HepG2 (cell line): ENCODE data around the gene CDH23. TPM values are rescaled to one million over a fixed set of nuclear protein-coding genes. Genes with fewer than 3 reads are reported as not detected.

Source experiments
- ATAC-seq: fragments of 200-7000 bp; cut with Tn5 transposase; 3 replicates; pipeline ENCODE4 v1.9.1; 2020; ENCODE audit warnings: mild to moderate bottlenecking, moderate library complexity
- BruUV-seq: library from RNA; stranded (reverse); fragments of 400-500 nt; replicated peaks from 2 replicates; lab custom pipeline; 2021; lab: Mats Ljungman, UMichigan
- CTCF ChIA-PET: fragments of 300-600 bp; formaldehyde crosslinking; extraction: SDS; loops from one replicate; lab custom pipeline; 2021; ENCODE audit warnings: low total read pairs, inconsistent platforms, low intra/inter-chr PET ratio; lab: Yijun Ruan, JAX
- POLR2A ChIA-PET: fragments of 350-600 bp; sonication (Branson Sonifier 250); formaldehyde crosslinking; loops from one replicate; lab custom pipeline; 2020; ENCODE audit warnings: antibody characterized with exemption, inconsistent platforms; lab: Yijun Ruan, JAX
- DNase-seq: peaks from one replicate; pipeline ENCODE4 v3.0.0-alpha.2; 2015; ENCODE audit warnings: low spot score
- FAIRE-seq: peaks from 3 replicates; lab custom pipeline; 2011; peaks lifted over from hg19 to GRCh38; lab: Jason Lieb, UNC
- H2AFZ ChIP-seq: one replicate; pipeline ENCODE4 v1.6.1; 2011; ENCODE audit warnings: low read length, inconsistent platforms
- H3K27ac ChIP-seq: fragments of 300-600 bp; 3 replicates; pipeline ENCODE4 v1.8.0; 2011; ENCODE audit warnings: mixed run types, mild to moderate bottlenecking, mixed read lengths, low read length, inconsistent platforms; ENCODE audit not compliant: insufficient read depth; ENCODE audit errors: extremely low read length
- H3K27me3 ChIP-seq, 2 experiments: fragments of 200-600 bp in 1 of 2; 2 replicates in 1 of 2; 3 replicates in 1 of 2; pipeline versions ENCODE4 v1.6.0 to v1.8.0; 2011; ENCODE audit warnings: low read length in 2 of 2, mild to moderate bottlenecking in 2 of 2, moderate library complexity in 2 of 2, inconsistent platforms in 1 of 2; ENCODE audit not compliant: insufficient read depth in 2 of 2, control insufficient read depth in 1 of 2
- H3K36me3 ChIP-seq, 2 experiments: fragments of 200-600 bp in 1 of 2; replicated peaks in 1 of 2; 2 replicates in 1 of 2; 3 replicates in 1 of 2; pipeline versions ENCODE4 v1.5.1 to v1.8.0; 2011; ENCODE audit warnings: low read length in 2 of 2, inconsistent platforms in 1 of 2; ENCODE audit not compliant: insufficient read depth in 2 of 2, control insufficient read depth in 1 of 2
- H3K4me1 ChIP-seq: 2 replicates; pipeline ENCODE4 v1.5.1; 2012; ENCODE audit warnings: low read length, inconsistent platforms; ENCODE audit not compliant: insufficient read depth
- H3K4me2 ChIP-seq: 2 replicates; pipeline ENCODE4 v1.6.0; 2011; ENCODE audit warnings: low read depth, low read length, inconsistent platforms
- H3K4me3 ChIP-seq, 3 experiments: fragments of 200-600 bp in 1 of 3; sonication (generic), shearing (Covaris generic) in 1 of 3; replicated peaks in 1 of 3; 2 replicates each; pipeline ENCODE4 v1.5.1; 2011 to 2016; ENCODE audit warnings: low read length in 3 of 3, inconsistent platforms in 2 of 3, low read depth in 2 of 3, mild to moderate bottlenecking in 2 of 3, control low read depth in 1 of 3, mixed read lengths in 1 of 3; ENCODE audit not compliant: insufficient read depth in 1 of 3
- H3K79me2 ChIP-seq: one replicate; pipeline ENCODE4 v1.6.1; 2011; ENCODE audit warnings: low read length, inconsistent platforms; ENCODE audit not compliant: insufficient read depth
- H3K9ac ChIP-seq: 2 replicates; pipeline ENCODE4 v1.6.0; 2011; ENCODE audit warnings: mild to moderate bottlenecking, low read depth, low read length, inconsistent platforms; ENCODE audit not compliant: insufficient read depth
- H3K9me3 ChIP-seq: 2 replicates; pipeline ENCODE4 v1.5.1; 2012; ENCODE audit warnings: mild to moderate bottlenecking, low read length
- H4K20me1 ChIP-seq: 2 replicates; pipeline ENCODE4 v1.6.0; 2011; ENCODE audit warnings: inconsistent platforms, mild to moderate bottlenecking, low read length, moderate library complexity; ENCODE audit not compliant: insufficient read depth
- BRCA1 ChIP-seq: sonication (generic); formaldehyde crosslinking; IDR thresholded peaks from 2 replicates; pipeline ENCODE4 v1.4.0; 2020; ENCODE audit warnings: missing genetic modification reagents
- FOXA3 ChIP-seq: IDR thresholded peaks from 2 replicates; pipeline ENCODE4 v1.6.1; 2016; ENCODE audit warnings: missing genetic modification reagents, missing compliant biosample characterization
- HDAC1 ChIP-seq: sonication (generic); formaldehyde crosslinking; IDR thresholded peaks from 2 replicates; pipeline ENCODE4 v1.5.1; 2020; ENCODE audit warnings: mild to moderate bottlenecking, missing genetic modification reagents
- HIVEP1 ChIP-seq: sonication (generic); formaldehyde crosslinking; IDR thresholded peaks from 2 replicates; pipeline ENCODE4 v1.4.0; 2020; ENCODE audit warnings: mild to moderate bottlenecking, missing genetic modification reagents
- HNRNPUL1 ChIP-seq: fragments of 200-400 bp; formaldehyde crosslinking; IDR thresholded peaks from 2 replicates; pipeline ENCODE4 v1.6.1; 2017; ENCODE audit warnings: low read depth, mild to moderate bottlenecking, low read length, moderate library complexity
- NR2F6 ChIP-seq, 2 experiments: IDR thresholded peaks; 2 replicates each; pipeline ENCODE4 v1.6.1; 2016; ENCODE audit warnings: antibody characterized with exemption in 1 of 2, mild to moderate bottlenecking in 1 of 2
- POLR2A ChIP-seq, 2 experiments: IDR thresholded peaks; 2 replicates each; pipeline ENCODE4 v1.6.1; 2011; ENCODE audit warnings: low read depth in 2 of 2, low read length in 2 of 2, mild to moderate bottlenecking in 1 of 2, moderate library complexity in 1 of 2; ENCODE audit not compliant: insufficient read depth in 1 of 2
- RBM39 ChIP-seq: fragments of 200-400 bp; formaldehyde crosslinking; IDR thresholded peaks from one replicate; pipeline ENCODE4 v1.6.1; 2018; ENCODE audit warnings: antibody characterized with exemption, mild to moderate bottlenecking, low read depth, low read length; ENCODE audit not compliant: poor library complexity, severe bottlenecking
- TCF12 ChIP-seq, 2 experiments: fragments of 450-650 bp in 1 of 2; sonication (generic) in 1 of 2; formaldehyde crosslinking in 1 of 2; IDR thresholded peaks; 2 replicates each; pipeline versions ENCODE4 v1.6.1 to v1.8.0; 2017 to 2022; ENCODE audit warnings: antibody characterized with exemption in 1 of 2, mild to moderate bottlenecking in 1 of 2, missing genetic modification reagents in 1 of 2, moderate library complexity in 1 of 2
- ZMAT3 ChIP-seq: sonication (generic); formaldehyde crosslinking; conservative IDR thresholded peaks from 2 replicates; pipeline ENCODE4 v1.7.0; 2021; ENCODE audit warnings: missing genetic modification reagents
- ZNF543 ChIP-seq: sonication (generic); formaldehyde crosslinking; IDR thresholded peaks from 2 replicates; pipeline ENCODE4 v1.4.0; 2020; ENCODE audit warnings: mild to moderate bottlenecking, missing genetic modification reagents
- ZNF7 ChIP-seq: IDR thresholded peaks from 2 replicates; pipeline ENCODE4 v1.6.1; 2016; ENCODE audit warnings: missing biosample characterization, missing genetic modification reagents
- ZNF768 ChIP-seq: sonication (generic); formaldehyde crosslinking; IDR thresholded peaks from 2 replicates; pipeline ENCODE4 v1.4.0; 2020; ENCODE audit warnings: missing genetic modification reagents
- WGBS: methylation state at CpG from one replicate; pipeline ENCODE4 v1.1.6; 2017; ENCODE audit warnings: low lambda C conversion rate; 5-methylcytosine and 5-hydroxymethylcytosine counted together
- in situ Hi-C: cut with HindIII; loops from 2 replicates; pipeline ENCODE4 v1.10.0; 2017; ENCODE audit warnings: low pct_unique_long_range_greater_than_20kb; ENCODE audit not compliant: extremely low pct_ligation_motif_present
- intact Hi-C: fragments of 100-400 bp; cut with micrococcal nuclease; formaldehyde crosslinking; loops from one replicate; pipeline ENCODE4 v1.10.0; 2022; ENCODE audit not compliant: unreplicated experiment
- polyA plus RNA-seq, 8 experiments: library from polyadenylated mRNA; depleted of rRNA in 3 of 8; stranded (reverse) in 7 of 8; unstranded in 1 of 8; fragments of >200 nt; fragmentation: Illumina TruSeq in 4 of 8; extraction: Trizol in 4 of 8; gene quantifications; 2 replicates each; pipeline versions ENCODE4 v1.2.1 to v1.2.3, GENCODE V29; 2011 to 2016; ENCODE audit warnings: low read depth in 4 of 8, missing spikeins in 1 of 8, mixed read lengths in 1 of 8; ENCODE audit not compliant: insufficient read depth in 1 of 8
- total RNA-seq, 5 experiments: library from RNA; depleted of rRNA; stranded (reverse); fragments of >200 nt; fragmentation: Illumina TruSeq; extraction: Trizol; gene quantifications; 2 replicates each; pipeline ENCODE4 v1.2.3, GENCODE V29; 2016; ENCODE audit warnings: low read depth in 1 of 5
- TF ChIP-seq, protein P1 (sequence below): sonication (generic); formaldehyde crosslinking; conservative IDR thresholded peaks from 2 replicates; pipeline ENCODE4 v1.8.0; 2022; ENCODE audit warnings: missing genetic modification reagents
- TF ChIP-seq, protein P2 (sequence below): sonication (generic); formaldehyde crosslinking; IDR thresholded peaks from 2 replicates; pipeline ENCODE4 v1.8.1; 2023; ENCODE audit warnings: mild to moderate bottlenecking, moderate library complexity, missing genetic modification reagents

CDH23 gene
- total and polyA plus RNA-seq, 2 of the 13 experiments (the other 11 are each of a cell fraction or from before 2014, with no cell fraction given), result 0.13 TPM; not detected in 1

DNA sequence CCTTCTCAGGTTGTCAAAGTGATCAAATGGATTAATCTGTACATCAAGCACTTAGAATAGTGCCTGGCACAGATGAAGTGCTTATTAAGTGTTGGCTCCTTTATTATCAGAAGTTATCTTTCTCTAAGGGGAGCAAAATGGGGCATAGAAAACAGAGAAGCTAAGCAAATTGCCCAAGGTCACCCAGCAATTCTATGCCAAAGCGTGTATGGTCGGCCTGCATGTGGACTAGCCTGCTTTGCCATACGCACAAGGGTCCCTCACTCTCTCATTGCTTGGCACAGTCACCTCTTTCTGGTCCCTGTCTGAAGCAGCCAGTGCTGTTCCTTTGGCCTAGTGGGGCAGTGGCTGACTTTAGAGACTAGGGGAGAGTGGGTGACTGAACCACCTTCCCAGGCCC, 45.3 kb downstream of the CDH23 start:
- H3K9ac ChIP-seq, result no peak overlapping the region

DNA sequence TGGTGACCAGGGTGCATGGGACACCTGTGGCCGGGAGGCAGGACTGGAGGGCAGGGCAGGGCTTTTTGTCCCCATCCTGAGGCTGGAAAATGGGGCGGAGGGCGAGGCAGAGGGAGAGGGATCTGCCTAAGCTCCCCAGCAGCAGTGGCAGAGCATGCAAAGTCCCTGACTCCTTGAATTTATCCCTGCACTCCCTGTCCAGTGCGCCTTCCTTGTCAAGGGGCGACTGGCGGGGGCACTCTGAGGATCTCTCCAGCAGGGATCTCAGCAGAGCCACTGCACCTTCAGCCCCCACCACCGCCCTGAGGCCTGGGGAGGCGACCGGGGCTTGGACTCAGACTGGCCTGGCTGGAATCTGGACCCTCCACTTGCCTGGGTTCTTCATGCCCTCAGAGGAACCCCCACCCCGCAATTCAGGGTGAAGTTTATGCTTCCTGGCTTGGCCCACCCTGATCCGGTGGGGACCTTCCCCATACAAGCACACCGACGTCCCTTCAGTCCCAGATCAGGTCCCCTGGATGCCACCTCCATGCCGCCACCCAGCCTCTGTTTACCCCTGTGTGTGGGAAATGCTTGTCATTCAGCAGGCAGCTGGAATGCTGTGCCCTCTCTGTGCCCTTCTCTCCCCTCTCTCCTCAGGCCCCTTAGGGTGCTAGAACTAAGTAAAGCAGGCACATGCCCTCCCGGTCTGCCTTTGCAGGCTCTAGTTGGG, 46.3 kb downstream of the CDH23 start:
- intact Hi-C loops, result no loop called here
- no peak for DNase-seq
- Histone ChIP-seq H3K9ac (no peak overlapping the region), H3K27ac (no peak overlapping the region), H3K4me3 (no peak overlapping the region), H4K20me1 (no peaks in the 10 kb centered on the region), H3K36me3 (no peaks in the 10 kb centered on the region), H2AFZ (no peak overlapping the region), H3K4me2 (no peak overlapping the region), H3K79me2 (no peaks in the 10 kb centered on the region), H3K9me3 (no peaks in the 10 kb centered on the region), H3K4me1 (no peaks in the 10 kb centered on the region), H3K27me3 (peaks cover 5 to 43% of the 10 kb centered on the region in 2 experiments; a peak in 3 of 5 replicates)
- ATAC-seq, result no peak
- CTCF ChIA-PET, result no interaction called here
- 40% methylated on average over 5 of the region's 15 CpGs for WGBS
- no TSS peak for BruUV-seq
- FAIRE-seq, result no peak
- POLR2A ChIA-PET, result no interaction called here
- in situ Hi-C loops, result no loop called here
- TF ChIP-seq, protein P1, sequence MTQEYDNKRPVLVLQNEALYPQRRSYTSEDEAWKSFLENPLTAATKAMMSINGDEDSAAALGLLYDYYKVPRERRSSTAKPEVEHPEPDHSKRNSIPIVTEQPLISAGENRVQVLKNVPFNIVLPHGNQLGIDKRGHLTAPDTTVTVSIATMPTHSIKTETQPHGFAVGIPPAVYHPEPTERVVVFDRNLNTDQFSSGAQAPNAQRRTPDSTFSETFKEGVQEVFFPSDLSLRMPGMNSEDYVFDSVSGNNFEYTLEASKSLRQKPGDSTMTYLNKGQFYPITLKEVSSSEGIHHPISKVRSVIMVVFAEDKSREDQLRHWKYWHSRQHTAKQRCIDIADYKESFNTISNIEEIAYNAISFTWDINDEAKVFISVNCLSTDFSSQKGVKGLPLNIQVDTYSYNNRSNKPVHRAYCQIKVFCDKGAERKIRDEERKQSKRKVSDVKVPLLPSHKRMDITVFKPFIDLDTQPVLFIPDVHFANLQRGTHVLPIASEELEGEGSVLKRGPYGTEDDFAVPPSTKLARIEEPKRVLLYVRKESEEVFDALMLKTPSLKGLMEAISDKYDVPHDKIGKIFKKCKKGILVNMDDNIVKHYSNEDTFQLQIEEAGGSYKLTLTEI (CRISPR knock-in tag), result no peak
- TF ChIP-seq HIVEP1 (CRISPR knock-in tag) (no peak), ZNF543 (no peak), ZMAT3 (CRISPR knock-in tag) (no peak), POLR2A (IDR thresholded peaks at IDR 0.05; ENCODE audit: insufficient read depth in 1 of 2, low read depth in 2 of 2, low read length in 2 of 2) (no peak), ZNF7 (no peak), HNRNPUL1 (no peak), BRCA1 (CRISPR knock-in tag) (no peak), NR2F6 (IDR thresholded peaks at IDR 0.05) (no peak), NR2F6 (CRISPR knock-in tag; IDR thresholded peaks at IDR 0.05) (no peak), FOXA3 (CRISPR knock-in tag) (no peak), RBM39 (no peak), TCF12 (IDR thresholded peaks at IDR 0.05) (no peak), TCF12 (CRISPR knock-in tag; IDR thresholded peaks at IDR 0.05) (no peak)
- TF ChIP-seq, protein P2, sequence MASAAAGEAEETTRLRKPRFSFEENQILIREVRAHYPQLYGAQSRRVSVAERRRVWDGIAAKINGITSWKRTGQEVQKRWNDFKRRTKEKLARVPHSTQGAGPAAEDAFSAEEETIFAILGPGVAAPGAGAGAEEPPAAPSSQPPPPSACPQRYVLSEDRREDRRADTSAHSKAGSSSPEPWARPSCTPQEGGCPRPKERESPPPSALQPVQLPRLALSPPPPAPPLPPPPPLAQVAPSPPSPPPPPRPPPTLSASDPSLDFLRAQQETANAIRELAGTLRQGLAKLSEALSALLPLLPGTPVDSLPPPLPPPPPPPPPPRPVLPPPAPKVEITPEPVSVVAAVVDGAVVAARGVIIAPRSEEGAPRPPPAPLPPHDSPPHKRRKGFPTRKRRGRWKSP (CRISPR knock-in tag), result no peak

More for the DNA sequence above, 45.3 kb downstream of the CDH23 start:
- Histone ChIP-seq H3K36me3 (no peaks in the 10 kb centered on the region), H3K9me3 (no peaks in the 10 kb centered on the region), H3K27me3 (peaks cover 3 to 42% of the 10 kb centered on the region in 2 experiments; a peak in 3 of 5 replicates), H3K27ac (no peak overlapping the region), H3K4me2 (no peak overlapping the region), H3K79me2 (no peaks in the 10 kb centered on the region), H2AFZ (no peak overlapping the region), H3K4me3 (no peak overlapping the region), H4K20me1 (no peaks in the 10 kb centered on the region), H3K4me1 (no peaks in the 10 kb centered on the region)
- ChIA-PET CTCF (no interaction called here), POLR2A (no interaction called here)
- ATAC-seq (no peak), DNase-seq (no peak), FAIRE-seq (no peak)
- TF ChIP-seq ZNF768 (CRISPR knock-in tag) (peak; percentile 70), HDAC1 (no peak)
- TF ChIP-seq, protein P2 (CRISPR knock-in tag), result no peak
- BruUV-seq, result no TSS peak
- in situ Hi-C loops, result no loop called here
- WGBS, result 22% methylated on average over 3 of the region's 3 CpGs
- intact Hi-C loops, result no loop called here
